CD4-positive, alpha-beta T cell treated with Interleukin-1 beta for 1 hour (primary cell): ENCODE results near the gene KCTD5.
"Not testable (repeated sequence)": the region's sequence is repeated elsewhere in the genome, so short reads cannot be mapped to it uniquely, and the experiment has no call there.

ENCODE experiments used
- DNase-seq, 2 donors: peaks; one replicate each; pipeline ENCODE4 v3.0.0-alpha.2; 2020 to 2022

The KCTD5 gene

GRCh38 chr16:2710711-2711231 is 28.4 kb downstream of the KCTD5 start:
- DNase-seq, result no peak

GRCh38 chr16:2711370-2712062 is 29.2 kb downstream of the KCTD5 start:
- no peak for DNase-seq

DNA sequence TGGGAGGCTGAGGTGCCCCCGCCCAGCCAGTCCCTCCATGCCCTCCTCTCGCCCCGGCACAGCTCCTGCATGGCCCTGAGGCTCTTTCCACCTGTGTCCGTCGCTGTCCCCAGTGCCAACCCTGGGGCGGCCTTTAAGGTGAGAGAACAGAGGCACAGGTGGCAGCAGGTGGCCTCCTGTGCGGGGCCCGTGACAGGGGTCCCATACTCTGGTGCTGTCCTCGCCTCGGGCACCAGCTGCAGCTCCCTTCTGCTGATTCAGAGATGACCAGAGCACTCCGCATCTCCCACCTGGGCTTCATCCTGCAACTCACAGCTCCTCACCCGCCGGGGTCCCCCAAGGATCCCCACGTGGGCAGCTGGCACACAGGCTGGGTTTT is 29.7 kb downstream of the KCTD5 start:
- no peak for DNase-seq

GRCh38 chr16:2712546-2712945 is 30.2 kb downstream of the KCTD5 start:
- DNase-seq, result no peak

- DNase-seq, result no peak
Observed at GRCh38 chr16:2713523-2713922, 31.2 kb downstream of the KCTD5 start.

GRCh38 chr16:2713985-2714774 is 31.9 kb downstream of the KCTD5 start:
- no peak for DNase-seq

DNA sequence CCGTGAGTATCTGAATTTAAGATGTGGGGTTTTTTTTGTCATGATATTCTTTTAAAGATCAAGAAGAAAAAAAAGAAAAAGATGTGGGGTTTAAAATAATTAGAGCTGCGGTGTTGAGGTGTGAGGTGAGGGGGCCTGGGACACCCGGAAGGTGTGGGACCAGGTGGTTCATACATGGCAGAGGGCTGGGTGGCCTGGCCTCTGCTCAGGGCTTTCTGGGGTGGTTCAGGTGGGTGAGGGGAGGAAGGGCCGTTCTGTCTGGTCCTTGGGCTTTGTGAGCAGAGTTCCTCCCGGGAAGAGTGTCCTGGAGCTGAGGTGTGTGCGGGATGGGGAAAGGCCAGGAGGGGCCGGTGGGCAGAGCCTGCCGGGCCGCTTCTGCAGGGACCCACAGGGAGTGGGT is 32.7 kb downstream of the KCTD5 start:
- DNase-seq, result no peak

GRCh38 chr16:2715519-2715918 is 33.2 kb downstream of the KCTD5 start:
- DNase-seq, result peak; percentile 80 to 84

- no peak for DNase-seq
Observed at GRCh38 chr16:2715966-2716885, 33.9 kb downstream of the KCTD5 start.

- no peak for DNase-seq
Observed at GRCh38 chr16:2716948-2717347, 34.6 kb downstream of the KCTD5 start.

DNA sequence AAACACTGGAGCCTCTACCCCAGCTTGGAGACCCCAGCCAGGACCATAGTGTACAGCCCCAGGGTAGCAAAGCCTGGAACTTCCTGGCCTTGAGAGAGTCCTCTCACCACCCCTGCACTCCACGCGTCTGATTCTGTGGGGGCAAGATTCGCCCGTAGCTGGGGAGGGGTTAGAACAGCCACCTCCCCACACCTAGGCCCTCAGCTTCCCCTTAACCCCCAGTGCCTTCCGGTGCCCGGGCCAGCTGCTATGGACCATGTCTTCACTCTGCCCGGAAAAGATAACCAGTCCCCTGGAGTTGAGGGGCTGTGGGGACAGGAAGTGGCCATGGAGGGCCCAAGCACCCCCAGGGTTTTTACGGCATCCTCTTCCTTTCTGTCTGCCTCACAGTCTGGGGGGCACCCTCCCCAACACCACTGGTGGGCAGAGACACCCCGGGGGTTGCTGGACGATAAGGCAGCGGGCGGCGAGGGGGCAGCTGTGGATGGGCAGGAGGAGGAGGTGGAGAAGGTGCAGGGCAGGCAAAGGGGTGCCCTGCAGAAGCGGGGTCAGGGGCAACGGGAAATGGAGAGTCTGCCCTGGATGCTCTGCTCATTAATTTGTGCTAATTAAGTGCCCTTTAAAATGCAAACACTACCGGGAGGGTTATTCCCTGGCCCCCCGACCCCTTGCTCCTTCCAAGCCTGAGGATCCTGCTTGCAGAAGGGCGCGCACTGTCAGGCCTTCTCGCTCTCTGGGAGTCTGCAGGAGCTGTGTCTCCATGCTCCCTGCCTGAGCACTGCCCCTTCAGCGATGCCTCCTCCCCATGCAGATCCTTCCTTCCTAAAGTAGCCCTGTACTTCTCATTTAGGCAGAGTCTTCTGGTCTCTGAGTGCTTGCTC is 35.3 kb downstream of the KCTD5 start:
- no peak for DNase-seq

DNA sequence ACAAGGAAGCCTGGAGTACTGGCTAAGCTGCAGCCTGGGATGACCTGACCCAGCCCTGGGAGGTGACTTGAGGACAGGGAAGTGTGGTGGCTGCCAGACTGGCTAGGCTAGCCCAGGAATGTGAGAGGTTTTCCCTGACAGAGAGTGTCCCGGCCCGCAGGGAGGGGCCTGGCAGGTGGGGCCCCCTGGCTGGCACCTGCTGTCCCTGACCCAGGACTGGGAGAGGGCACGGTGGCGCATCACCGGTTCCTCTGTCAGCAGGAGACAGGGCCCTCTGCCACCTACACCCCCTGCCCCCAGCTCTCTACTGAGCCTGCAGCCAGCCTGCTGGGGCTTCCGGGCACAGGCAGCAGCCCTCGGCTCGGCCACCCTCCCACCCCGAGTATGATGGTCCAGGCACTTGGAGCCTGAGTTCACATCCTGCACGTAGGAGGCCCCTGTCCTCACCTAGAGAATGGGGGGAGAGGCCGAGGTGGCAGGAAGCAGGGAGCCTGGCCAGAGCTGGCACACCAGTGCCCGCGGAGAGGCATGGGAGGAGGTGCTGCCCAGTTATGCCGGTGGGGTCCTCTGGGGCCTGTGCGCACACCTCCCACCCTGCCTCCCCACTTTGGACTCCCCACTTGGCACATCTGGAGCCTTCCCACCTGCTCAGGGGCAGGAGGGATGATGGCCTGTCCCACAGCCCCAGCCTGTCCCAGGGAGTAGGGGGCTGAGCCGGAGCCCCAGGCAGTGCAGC is 37.2 kb downstream of the KCTD5 start:
- DNase-seq, result no peak

- DNase-seq, result no peak
Observed at GRCh38 chr16:2720064-2720457, 37.7 kb downstream of the KCTD5 start, which contains the start of gene PRSS27. Gene PRSS27, minus strand, starts transcription at chr16:2720224. Its CDS starts 64 bp downstream, at chr16:2720160.

DNA sequence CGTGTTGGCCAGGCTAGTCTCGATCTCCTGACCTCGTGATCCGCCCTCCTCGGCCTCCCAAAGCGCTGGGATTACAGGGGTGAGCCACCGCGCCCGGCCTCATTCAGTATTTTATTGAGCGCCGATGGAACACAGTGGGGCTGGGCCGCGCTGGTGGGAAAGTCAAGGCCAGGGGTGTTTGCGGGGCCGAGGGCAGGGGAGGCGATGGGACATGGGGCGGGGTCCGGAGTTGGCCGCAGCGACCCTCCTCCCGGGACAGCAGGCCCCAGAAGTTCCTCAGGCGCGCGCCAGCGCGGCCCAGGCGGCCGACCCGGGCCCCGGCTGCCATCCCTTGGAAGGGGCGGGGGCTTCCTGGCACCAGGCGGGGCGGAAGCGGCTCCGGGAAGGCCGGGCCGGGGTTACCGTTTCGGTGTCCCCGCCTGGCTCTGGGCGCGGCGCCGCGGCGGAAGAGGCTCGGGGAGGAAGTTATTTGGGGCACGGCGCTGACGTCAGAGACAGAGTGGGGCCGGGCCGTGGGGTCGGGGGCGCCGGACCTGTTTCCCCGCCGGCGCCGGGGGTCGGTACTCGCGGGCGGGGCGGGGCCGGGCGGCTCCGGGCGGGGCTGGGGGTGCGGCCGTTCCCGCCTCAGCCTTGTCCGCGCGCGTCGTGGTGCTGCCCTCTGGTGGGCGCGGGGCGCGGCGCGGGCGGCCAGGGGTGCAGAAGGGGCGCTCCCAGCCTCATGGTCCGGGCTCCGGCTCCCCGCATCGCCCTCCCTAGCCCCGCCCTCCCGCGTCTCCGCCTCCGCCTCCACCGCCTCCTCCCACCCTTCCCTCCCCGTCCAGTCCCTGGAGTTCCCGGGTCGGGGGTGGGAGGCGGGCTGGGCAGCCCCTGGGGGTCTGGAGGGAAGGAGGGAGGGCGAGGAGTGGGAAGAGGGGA is 38.7 kb downstream of the KCTD5 start:
- DNase-seq, result peak; percentile 90

- DNase-seq, result not testable (repeated sequence)
Observed at GRCh38 chr16:2721634-2722173, 39.4 kb downstream of the KCTD5 start.

DNA sequence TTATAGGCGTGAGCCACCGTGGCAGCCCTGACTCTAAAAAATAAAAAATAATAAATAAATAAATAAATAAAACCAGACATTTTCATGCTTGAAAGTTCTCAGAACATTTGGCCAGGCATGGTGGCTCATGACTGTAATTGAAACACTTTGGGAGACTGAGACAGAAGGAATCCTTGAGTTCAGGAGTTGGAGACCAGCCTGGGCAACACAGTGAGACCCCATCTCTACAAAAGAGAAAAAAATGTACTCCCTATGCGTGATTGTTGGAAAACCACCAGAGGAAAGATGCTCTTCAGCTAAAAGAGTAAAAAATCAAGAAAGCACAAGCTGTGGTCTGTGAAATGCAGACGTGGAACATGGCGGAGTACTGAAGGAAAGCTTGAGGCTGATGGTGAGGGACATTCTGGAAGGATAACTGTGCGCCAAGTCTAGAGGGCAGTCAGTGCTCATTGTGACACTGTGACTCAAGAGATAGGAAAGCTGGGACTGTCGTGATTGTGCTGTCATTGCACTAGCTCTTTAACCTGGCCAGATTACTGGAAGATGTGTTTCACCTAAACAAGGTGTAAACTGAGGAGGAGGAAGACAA is 41.9 kb downstream of the KCTD5 start:
- no peak for DNase-seq

- no peak for DNase-seq
Observed at GRCh38 chr16:2724816-2725348, 42.6 kb downstream of the KCTD5 start.

- DNase-seq, result no peak
Observed at GRCh38 chr16:2726923-2727322, 44.6 kb downstream of the KCTD5 start.

DNA sequence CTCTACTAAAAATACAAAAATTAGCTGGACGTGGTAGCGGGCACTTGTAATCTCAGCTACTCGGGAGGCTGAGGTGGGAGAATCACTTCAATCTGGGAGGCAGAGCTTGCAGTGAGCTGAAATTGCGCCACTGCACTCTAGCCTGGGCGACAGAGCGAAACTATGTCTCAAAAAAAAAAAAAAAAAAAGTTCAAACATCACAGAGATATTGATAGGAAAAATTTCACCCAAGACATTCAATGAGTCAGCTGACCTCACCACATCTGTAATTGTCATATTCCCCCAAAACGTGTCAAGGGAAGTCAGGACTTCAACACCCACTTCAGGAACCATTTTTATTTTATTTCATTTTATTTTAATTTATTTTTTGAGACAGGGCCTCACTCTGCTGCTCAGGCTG is 45.7 kb downstream of the KCTD5 start:
- no peak for DNase-seq
